Cardiac muscle cell (in vitro differentiated cells and primary cell): ENCODE measurements around the gene PRKG1. TPM values are rescaled to one million over a fixed set of nuclear protein-coding genes. Genes with fewer than 3 reads are reported as not detected.
A peak's percentile ranks its signal among the peaks of the same experiment; 100 is the strongest.
"Not testable (repeated sequence)": the region's sequence is repeated elsewhere in the genome, so short reads cannot be mapped to it uniquely, and the experiment has no call there.

ENCODE experiments used
- DNase-seq, 2 donors: peaks; one replicate each; pipeline versions ENCODE4 v3.0.0 to v3.0.0-alpha.2; 2010 to 2017; ENCODE audit warnings: low read depth in 1 of 2, low spot score in 1 of 2
- H3K27ac ChIP-seq: fragments of 200-600 bp; sonication (generic); 2 replicates; pipeline ENCODE4 v1.5.1; 2016
- H3K27me3 ChIP-seq: fragments of 200-600 bp; sonication (generic); 2 replicates; pipeline ENCODE4 v1.6.0; 2016; ENCODE audit warnings: control low read depth
- H3K36me3 ChIP-seq: fragments of 200-600 bp; sonication (generic); 2 replicates; pipeline ENCODE4 v1.5.1; 2016; ENCODE audit warnings: control low read depth
- H3K4me1 ChIP-seq: fragments of 200-600 bp; sonication (generic); 2 replicates; pipeline ENCODE4 v1.8.1; 2017; ENCODE audit warnings: low read depth, mild to moderate bottlenecking, mixed run types
- H3K4me3 ChIP-seq: fragments of 200-600 bp; sonication (generic); 2 replicates; pipeline ENCODE4 v1.5.1; 2016; ENCODE audit warnings: mild to moderate bottlenecking
- H3K9me3 ChIP-seq: fragments of 200-600 bp; sonication (generic); 2 replicates; pipeline ENCODE4 v1.5.1; 2017; ENCODE audit warnings: low read depth, mild to moderate bottlenecking, control low read depth
- CTCF ChIP-seq: IDR thresholded peaks from 2 replicates; pipeline ENCODE4 v1.5.1; 2012; ENCODE audit warnings: low read depth, mild to moderate bottlenecking, low read length
- polyA plus RNA-seq: library from polyadenylated mRNA; unstranded; fragments of >200 nt; fragmentation: Nextera tagmentation; extraction: Ambion mirVana; gene quantifications from 2 replicates; pipeline ENCODE4 v1.2.1, GENCODE V29; 2016
- total RNA-seq: library from RNA; depleted of rRNA; stranded (reverse); fragments of >200 nt; gene quantifications from 2 replicates; pipeline ENCODE4 v1.2.3, GENCODE V29; 2016

The PRKG1 gene
- total and polyA plus RNA-seq, 2 experiments from 2014 or later, result 2.9 to 13.3 TPM

DNA sequence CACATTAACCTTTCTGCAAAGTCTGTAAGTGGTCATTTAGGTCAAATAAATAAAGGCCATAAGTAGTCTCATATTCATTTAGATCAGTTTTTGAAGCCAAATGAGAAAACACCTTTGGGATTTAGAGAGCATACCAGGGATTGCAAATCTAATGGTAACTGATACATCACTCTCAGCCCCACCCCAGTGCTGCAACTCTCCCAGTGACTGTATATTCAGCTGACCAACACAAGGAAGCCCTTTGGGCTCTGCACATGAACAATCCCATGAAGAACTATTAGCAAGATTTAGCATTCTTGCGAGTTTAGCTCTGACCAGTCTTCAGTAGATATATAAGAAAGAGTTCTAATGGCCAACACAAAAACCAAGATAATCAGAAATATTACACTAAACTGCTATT is 372.8 kb downstream of the PRKG1 start:
- Histone ChIP-seq H3K4me3 (no peak overlapping the region), H3K4me1 (peaks cover 5% of the 10 kb centered on the region), H3K27ac (no peak overlapping the region), H3K9me3 (no peaks in the 10 kb centered on the region), H3K27me3 (no peaks in the 10 kb centered on the region), H3K36me3 (no peaks in the 10 kb centered on the region)
- DNase-seq, result no peak
- TF ChIP-seq CTCF, result no peak

GRCh38 chr10:51455762-51456161 is 381.5 kb downstream of the PRKG1 start:
- DNase-seq, H3K4me3 ChIP-seq, H3K27ac ChIP-seq, H3K9me3 ChIP-seq, H3K36me3 ChIP-seq, H3K27me3 ChIP-seq: not testable (repeated sequence)
- peaks cover 12% of the 10 kb centered on the region for H3K4me1 ChIP-seq

- no peak overlapping the region for H3K27ac ChIP-seq
- peak in 1 of 2 donors; percentile 19 for DNase-seq
- peaks cover 28% of the 10 kb centered on the region for H3K4me1 ChIP-seq
- TF ChIP-seq CTCF, result no peak
- no peaks in the 10 kb centered on the region for H3K27me3 ChIP-seq
- H3K4me3 ChIP-seq, result no peak overlapping the region
- no peaks in the 10 kb centered on the region for H3K9me3 ChIP-seq
- no peaks in the 10 kb centered on the region for H3K36me3 ChIP-seq
Measured at GRCh38 chr10:51459476-51459875, 385.2 kb downstream of the PRKG1 start.

DNA sequence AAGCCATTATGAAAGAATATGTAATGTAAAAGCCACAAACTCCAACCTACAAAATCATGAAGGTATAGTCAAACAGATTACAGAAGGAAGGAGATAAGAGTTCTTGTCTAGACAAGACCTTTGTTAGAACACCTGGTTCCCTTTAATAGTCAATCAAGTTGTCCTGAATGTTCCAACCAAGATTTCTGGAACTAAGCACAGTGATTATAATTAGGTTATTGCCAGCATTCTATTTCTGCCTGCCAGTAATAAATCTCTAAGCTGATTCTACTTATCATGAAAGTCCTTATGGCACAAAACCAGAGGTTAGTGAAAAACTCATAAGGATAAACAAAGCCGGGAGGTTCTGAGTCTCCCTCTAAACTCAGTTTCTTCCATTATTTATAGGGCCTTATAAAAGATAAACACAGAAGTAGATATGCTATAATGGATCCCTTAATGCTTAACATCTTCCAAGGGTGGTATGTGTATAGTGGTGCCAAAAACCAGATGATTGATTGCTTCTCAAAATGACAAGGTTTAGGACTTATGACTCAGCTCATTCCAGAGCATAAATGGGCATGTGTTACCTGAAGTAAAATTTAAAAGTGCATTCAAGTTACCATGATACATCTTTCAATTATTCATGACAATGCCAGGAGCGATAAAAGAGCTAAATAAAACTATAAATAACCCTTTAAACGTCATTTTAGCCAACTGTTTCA is 387.9 kb downstream of the PRKG1 start:
- TF ChIP-seq CTCF, result no peak
- H3K36me3 ChIP-seq, result no peaks in the 10 kb centered on the region
- H3K27me3 ChIP-seq, result no peaks in the 10 kb centered on the region
- H3K4me3 ChIP-seq, result no peak overlapping the region
- H3K27ac ChIP-seq, result no peak overlapping the region
- no peak for DNase-seq
- no peaks in the 10 kb centered on the region for H3K9me3 ChIP-seq
- peaks cover 28% of the 10 kb centered on the region for H3K4me1 ChIP-seq

DNA sequence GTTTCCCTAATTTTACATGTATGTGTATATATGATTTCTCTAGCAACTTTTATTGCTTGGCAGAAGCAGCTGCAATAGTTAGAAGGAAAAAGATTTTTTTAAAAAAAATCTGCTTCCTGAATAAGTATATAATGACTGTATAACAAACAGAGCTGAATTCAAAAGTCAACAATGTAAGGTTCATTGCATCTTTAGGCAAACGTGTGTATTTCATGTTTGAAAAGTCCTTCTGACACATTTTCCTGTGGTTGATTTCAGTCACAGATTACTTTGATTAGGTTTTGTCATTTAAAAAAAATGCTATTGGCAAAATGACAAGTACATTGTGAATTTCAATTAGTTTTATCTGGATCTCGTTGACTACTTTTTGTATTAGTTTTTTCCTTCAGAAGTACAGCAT is 394.1 kb downstream of the PRKG1 start:
- Histone ChIP-seq H3K9me3 (no peaks in the 10 kb centered on the region), H3K27me3 (no peaks in the 10 kb centered on the region), H3K4me3 (no peak overlapping the region), H3K36me3 (no peaks in the 10 kb centered on the region), H3K4me1 (no peaks in the 10 kb centered on the region), H3K27ac (no peak overlapping the region)
- DNase-seq, result no peak
- no peak for TF ChIP-seq CTCF

GRCh38 chr10:51469686-51470085 is 395.4 kb downstream of the PRKG1 start:
- no peaks in the 10 kb centered on the region for H3K4me1 ChIP-seq
- no peak for TF ChIP-seq CTCF
- H3K36me3 ChIP-seq, result no peaks in the 10 kb centered on the region
- DNase-seq, result no peak
- no peak overlapping the region for H3K4me3 ChIP-seq
- no peaks in the 10 kb centered on the region for H3K9me3 ChIP-seq
- H3K27me3 ChIP-seq, result no peaks in the 10 kb centered on the region
- H3K27ac ChIP-seq, result no peak overlapping the region
